ENCODE data around the gene MATCAP1.

MATCAP1 gene

DNA sequence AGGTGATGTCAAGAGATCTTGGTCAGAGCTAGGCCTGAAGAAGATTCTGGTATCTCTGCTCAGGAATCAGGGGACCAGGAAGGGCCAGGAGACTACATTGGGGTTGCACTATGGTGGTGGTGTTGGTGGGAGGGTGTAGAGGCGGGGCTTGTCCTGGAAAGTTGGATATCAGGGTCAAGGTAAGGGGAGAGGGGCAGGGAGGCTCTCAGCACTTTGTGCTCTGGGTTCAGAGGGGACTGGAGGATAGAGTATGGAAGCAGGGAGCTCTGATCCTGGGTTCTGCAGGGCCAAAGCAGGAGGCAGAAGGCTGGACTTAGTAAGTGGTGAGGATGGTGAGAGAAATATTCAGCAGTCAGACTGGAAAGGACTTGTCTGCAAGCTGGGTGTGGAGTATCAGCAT is 10.4 kb downstream of the MATCAP1 start:
- no peak for DNase-seq (ENCODE audit: low read depth in 2 of 2)

- DNase-seq (ENCODE audit: low read depth in 2 of 2): no peak
These were observed 12.7 kb downstream of the MATCAP1 start for GRCh38 chr16:67170949-67171649.

GRCh38 chr16:67170168-67170948 is 13.4 kb downstream of the MATCAP1 start, which contains the start of gene NOL3:
Gene NOL3 (plus strand): TSS chr16:67170538.
- no peak for DNase-seq (ENCODE audit: low read depth in 2 of 2)

- no peak for DNase-seq (ENCODE audit: low read depth in 2 of 2)
These were observed 14.1 kb downstream of the MATCAP1 start for GRCh38 chr16:67169642-67170167.

- DNase-seq (ENCODE audit: low read depth in 2 of 2): no peak
These were observed 14.7 kb downstream of the MATCAP1 start for GRCh38 chr16:67169011-67169451.

GRCh38 chr16:67167588-67167987 is 16.2 kb downstream of the MATCAP1 start:
- no peak for DNase-seq (ENCODE audit: low read depth in 2 of 2)

- no peak for DNase-seq (ENCODE audit: low read depth in 2 of 2)
These were observed 17.1 kb downstream of the MATCAP1 start for GRCh38 chr16:67166598-67167168.

DNA sequence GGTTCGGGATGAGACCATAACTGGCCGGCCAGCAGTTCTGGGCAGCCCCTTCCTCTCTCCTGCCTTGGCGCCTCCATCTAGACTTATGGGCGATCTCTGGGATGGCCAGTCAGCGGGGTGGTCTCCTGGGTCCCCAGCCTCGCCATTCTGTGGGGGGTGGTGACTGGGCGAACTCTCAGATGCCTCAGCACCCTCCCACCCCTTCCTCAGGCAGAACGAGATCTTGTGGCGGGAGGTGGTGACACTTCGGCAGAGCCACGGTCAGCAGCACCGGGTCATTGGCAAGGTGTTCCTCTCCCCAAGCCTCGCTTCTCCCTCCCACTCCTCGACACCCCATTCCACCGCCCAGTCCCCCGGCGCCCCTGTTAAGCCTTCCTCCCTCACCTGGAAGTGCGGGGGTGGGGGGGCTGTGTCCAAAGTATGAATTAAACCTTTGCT is 17.6 kb downstream of the MATCAP1 start:
- DNase-seq (ENCODE audit: low read depth in 2 of 2): no peak

- DNase-seq (ENCODE audit: low read depth in 2 of 2): no peak
These were observed 18.4 kb downstream of the MATCAP1 start for GRCh38 chr16:67165121-67166078.

DNA sequence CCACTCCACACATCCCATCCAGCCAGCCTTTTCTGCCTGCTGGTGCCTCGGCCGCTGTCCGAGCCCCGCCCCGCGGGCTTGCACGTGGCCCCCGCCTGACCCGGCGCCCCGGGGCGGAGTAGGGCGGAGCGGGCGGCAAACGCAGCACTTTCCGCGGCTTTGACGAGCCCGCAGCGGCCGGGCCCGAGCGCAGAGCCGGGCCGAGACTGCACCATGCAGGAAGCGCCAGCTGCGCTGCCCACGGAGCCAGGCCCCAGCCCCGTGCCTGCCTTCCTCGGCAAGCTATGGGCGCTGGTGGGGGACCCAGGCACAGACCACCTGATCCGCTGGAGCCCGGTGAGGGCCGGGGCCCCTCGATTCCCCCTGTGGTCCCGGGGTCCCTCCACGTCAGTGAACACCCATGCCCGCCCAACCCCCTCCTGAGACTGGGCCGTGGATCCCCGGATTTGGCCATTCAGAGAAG is 19.1 kb downstream of the MATCAP1 start, which contains the start of gene HSF4:
HSF4 (plus strand) TSS at position 147 of the 463 bp plus-strand sequence; CDS start at position 214, 67 bp downstream.
- DNase-seq (ENCODE audit: low read depth in 2 of 2): no peak

GRCh38 chr16:67163999-67164558 is 19.7 kb downstream of the MATCAP1 start:
- no peak for DNase-seq (ENCODE audit: low read depth in 2 of 2)

- no peak for DNase-seq (ENCODE audit: low read depth in 2 of 2)
These were observed 20.4 kb downstream of the MATCAP1 start for GRCh38 chr16:67163164-67163998.

DNA sequence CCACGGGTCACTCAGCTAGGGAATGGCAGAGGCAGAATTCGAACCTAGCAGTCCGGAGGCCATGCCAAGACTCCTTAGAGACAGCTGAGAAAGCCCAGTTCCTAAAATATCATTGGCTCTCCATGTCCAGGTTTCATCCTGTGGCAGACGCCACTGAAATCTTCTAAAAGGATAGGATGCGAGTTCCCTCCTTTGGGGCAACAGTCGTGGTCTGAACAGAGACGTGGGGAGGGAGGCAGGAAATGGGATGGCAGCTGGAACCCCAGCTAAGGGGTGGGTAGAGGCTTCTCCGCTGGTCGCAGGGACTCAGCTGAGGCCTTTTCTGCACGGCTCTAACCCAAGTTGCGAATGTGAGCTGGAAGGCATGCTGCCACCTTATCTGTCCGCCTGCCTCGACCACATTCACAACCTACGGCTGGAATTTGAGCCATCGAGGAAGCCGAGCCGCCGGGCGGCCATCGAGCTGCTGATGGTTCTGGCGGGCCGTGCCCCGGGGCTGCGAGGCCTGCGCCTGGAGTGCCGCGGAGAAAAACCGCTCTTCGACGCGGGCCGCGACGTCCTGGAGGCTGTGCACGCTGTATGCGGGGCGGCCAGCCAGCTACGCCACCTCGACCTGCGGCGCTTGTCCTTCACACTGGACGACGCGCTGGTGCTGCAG is 21.1 kb downstream of the MATCAP1 start:
- no peak for DNase-seq (ENCODE audit: low read depth in 2 of 2)

GRCh38 chr16:67161595-67162058 is 22.1 kb downstream of the MATCAP1 start:
- DNase-seq (ENCODE audit: low read depth in 2 of 2): no peak

DNA sequence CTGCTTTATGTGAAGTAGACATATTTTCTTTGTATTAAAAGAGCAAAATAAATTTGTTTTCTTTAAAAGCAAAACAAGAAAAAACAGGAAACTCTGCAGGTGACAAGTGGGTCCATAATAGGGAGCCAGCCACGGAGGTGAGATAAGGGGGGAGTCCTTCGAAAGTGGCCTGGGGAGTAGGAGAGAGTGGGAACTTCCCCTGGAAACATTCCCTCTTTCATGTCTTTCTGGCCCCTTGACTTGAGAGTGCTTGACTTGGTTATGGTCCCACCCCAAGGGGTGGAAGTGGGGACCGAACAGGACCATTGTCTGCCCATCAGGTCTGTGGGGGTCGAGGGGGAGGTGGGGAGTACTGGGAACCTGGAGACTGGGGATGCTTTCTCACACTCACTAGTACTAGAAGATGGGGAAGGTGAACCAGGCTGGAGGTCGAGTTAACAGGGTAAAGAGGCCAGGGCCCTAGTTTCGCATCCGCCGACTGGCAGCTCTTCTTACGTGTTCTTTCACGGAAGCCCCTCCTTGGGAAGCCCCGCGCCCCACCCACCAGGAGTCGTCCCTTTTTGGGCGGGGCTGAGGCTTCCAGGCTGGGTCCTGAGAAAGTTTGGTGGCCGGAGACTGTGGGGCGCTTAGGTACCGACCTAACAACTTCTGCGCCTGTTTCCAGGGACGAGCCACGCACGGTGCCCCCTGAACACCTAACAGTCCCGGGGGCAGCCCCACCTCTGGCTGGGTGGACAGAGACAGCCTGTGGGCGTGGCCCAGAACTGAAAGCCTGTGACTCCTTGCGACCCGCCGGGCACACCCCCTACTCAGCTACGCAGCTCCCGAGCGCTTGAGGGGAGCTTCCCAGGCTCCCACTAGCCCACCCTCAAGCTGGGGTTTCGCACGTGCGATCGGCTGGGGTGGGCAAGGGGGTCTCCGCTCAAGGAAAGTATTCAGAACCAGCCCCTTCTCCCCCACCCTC is 24.8 kb downstream of the MATCAP1 start:
- DNase-seq (ENCODE audit: low read depth in 2 of 2): peak; percentile 43 to 69

DNA sequence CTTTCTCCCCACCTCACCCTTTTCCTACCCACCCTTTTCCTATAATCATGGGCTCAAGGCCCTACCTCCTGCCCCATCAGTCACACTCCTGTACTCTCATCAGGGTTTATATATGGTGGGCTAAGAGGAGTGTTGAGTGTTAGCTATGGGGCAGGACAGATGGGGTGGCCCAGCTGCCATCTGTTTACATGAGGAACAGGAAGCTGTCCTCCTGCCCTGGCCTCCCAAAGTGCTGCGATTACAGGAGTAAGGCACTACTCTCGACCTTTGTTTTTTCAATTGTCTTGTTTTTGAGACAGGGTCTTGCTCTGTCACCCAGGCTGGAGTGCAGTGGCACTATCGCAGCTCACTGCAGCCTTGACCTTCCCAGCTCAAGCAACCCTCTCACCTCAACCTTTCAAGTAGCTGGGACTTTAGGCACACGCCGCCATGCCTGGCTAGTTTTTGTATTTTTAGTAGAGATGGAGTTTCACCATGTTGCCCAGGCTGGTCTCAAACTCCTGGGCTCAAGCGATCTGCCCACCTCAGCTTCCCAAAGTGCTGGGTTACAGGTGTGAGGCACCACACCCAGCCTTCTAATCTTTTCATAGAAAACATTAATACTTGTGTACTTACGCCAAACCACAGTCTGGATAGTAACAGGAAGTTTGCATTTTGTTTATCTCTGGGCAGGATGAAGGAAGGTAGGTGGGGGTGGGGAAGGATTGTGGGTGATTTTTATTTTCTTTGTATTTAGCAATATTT is 25.7 kb downstream of the MATCAP1 start:
- no peak for DNase-seq (ENCODE audit: low read depth in 2 of 2)

DNA sequence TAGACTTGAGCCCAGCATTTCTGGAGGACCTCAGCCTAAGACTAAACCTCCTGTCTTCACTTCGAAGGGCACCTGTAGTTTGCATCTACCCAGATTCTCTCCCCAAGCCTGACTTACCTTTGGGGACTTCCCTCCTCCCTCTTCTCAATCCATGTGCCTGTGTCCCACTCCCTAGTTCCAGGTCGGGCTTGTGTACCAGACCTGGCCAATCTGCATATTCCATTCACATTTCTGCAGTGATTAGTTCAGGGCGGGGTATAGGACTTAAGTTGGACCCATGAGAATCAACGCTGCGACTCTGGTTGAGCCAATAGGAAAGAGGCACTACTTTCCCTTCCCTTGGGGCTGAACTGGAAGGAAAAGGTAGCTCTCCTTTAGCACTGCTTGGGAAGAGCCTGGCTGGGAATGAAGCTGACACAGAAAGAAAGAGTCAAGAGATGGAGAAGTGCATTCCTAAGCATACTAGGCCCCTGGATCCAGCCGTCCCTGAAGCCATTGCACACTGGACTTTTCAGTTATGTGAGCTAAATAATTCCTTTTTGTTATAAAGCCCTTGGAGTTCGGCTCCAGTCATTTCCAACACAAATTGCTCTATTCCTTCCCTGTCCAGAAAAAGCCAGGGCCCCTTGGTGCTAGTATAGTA is 26.5 kb downstream of the MATCAP1 start:
- no peak for DNase-seq (ENCODE audit: low read depth in 2 of 2)
